Activated T-helper 17 cell treated with anti-CD3 and anti-CD28 coated beads, Interleukin-2, amount 50 U/mL, for 72 hours (primary cell): ENCODE measurements around the gene CAVIN3. TPM values are rescaled to one million over a fixed set of nuclear protein-coding genes. Genes with fewer than 3 reads are reported as not detected.
A peak's percentile ranks its signal among the peaks of the same experiment; 100 is the strongest.

Experiments used
- ATAC-seq: fragments of 150-1000 bp; cut with Tn5 transposase; replicated peaks from 2 replicates; pipeline ENCODE4 v1.10.0; 2021; ENCODE audit warnings: mild to moderate bottlenecking, moderate library complexity
- H3K27ac Mint-ChIP-seq: one replicate; pipeline ENCODE4 v1.8.0; 2022; ENCODE audit warnings: mixed read lengths
- H3K27me3 Mint-ChIP-seq: one replicate; pipeline ENCODE4 v1.8.0; 2022; ENCODE audit warnings: mixed read lengths
- H3K36me3 Mint-ChIP-seq: one replicate; pipeline ENCODE4 v1.8.0; 2022; ENCODE audit warnings: low read depth, mild to moderate bottlenecking, mixed read lengths
- H3K4me1 Mint-ChIP-seq: one replicate; pipeline ENCODE4 v1.8.0; 2022; ENCODE audit warnings: mixed read lengths
- H3K4me3 Mint-ChIP-seq: one replicate; pipeline ENCODE4 v1.8.0; 2022; ENCODE audit warnings: mild to moderate bottlenecking, mixed read lengths
- H3K9me3 Mint-ChIP-seq: one replicate; pipeline ENCODE4 v1.8.0; 2022; ENCODE audit warnings: mixed read lengths
- total RNA-seq, 2 donors: library from RNA; stranded (reverse); gene quantifications; one replicate each; pipeline ENCODE4 v1.2.3, GENCODE V29; 2022

Gene CAVIN3
- total RNA-seq = 10 to 100 TPM in 1 of 2 donors, 1 to 10 TPM in 1; 7.6 to 37.2 TPM

- Mint-ChIP-seq H3K4me1 (peaks cover 24% of the 10 kb centered on the region), H3K36me3 (peaks cover 22% of the 10 kb centered on the region), H3K4me3 (peak within 1 kb of the TSS; percentile 91), H3K27ac (peak within 1 kb of the TSS; percentile 99), H3K27me3 (peaks cover 42% of the 10 kb centered on the region), H3K9me3 (no peaks in the 10 kb centered on the region)
- peak; percentile 73 for ATAC-seq
Observed at GRCh38 chr11:6320411-6321155, at the start of gene CAVIN3. Gene CAVIN3, minus strand, starts transcription at chr11:6320501. Its CDS starts 25 bp downstream, at chr11:6320476.

GRCh38 chr11:6365659-6366058, 45.4 kb upstream of the CAVIN3 start:
- Mint-ChIP-seq H3K36me3 (no peaks in the 10 kb centered on the region), H3K27ac (no peak overlapping the region), H3K9me3 (no peaks in the 10 kb centered on the region), H3K4me1 (peaks cover 5% of the 10 kb centered on the region), H3K4me3 (no peak overlapping the region), H3K27me3 (no peaks in the 10 kb centered on the region)
- no peak for ATAC-seq

GRCh38 chr11:6362873-6363678, 42.8 kb upstream of the CAVIN3 start:
- Mint-ChIP-seq H3K4me1 (peaks cover 5% of the 10 kb centered on the region), H3K4me3 (no peak overlapping the region)

GRCh38 chr11:6362185-6362872, 42.0 kb upstream of the CAVIN3 start:
- no peak for ATAC-seq
- Mint-ChIP-seq H3K4me1 (peaks cover 6% of the 10 kb centered on the region), H3K27me3 (no peaks in the 10 kb centered on the region), H3K9me3 (no peaks in the 10 kb centered on the region), H3K36me3 (no peaks in the 10 kb centered on the region), H3K4me3 (no peak overlapping the region), H3K27ac (no peak overlapping the region)

More at GRCh38 chr11:6362873-6363678, 42.8 kb upstream of the CAVIN3 start:
- Mint-ChIP-seq H3K27ac (no peak overlapping the region), H3K36me3 (no peaks in the 10 kb centered on the region), H3K9me3 (no peaks in the 10 kb centered on the region), H3K27me3 (no peaks in the 10 kb centered on the region)
- peak; percentile 86 for ATAC-seq

DNA sequence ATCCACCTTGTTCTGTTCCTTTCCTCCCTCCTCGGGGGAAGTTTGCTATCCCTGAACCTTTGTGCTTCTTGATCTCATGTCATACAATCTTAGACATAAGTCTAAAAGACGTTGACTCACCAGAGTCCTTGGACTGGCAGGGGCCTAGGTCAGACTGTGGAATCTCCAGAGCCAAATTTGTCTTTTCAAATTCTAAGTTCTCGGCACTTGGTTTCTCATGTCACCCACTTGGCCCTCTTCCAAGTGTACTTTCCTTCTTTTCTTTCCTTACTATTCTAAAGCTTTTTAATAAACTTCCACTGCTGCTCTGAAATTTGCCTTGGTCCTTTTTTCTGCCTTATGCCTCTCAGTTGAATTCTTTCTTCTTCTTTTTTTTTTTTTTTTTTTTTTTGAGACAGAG, 39.9 kb upstream of the CAVIN3 start:
- Mint-ChIP-seq H3K27me3 (no peaks in the 10 kb centered on the region), H3K27ac (no peak overlapping the region), H3K9me3 (no peaks in the 10 kb centered on the region), H3K4me1 (peaks cover 15% of the 10 kb centered on the region), H3K4me3 (no peak overlapping the region), H3K36me3 (no peaks in the 10 kb centered on the region)
- ATAC-seq = no peak

GRCh38 chr11:6357222-6357621, 36.9 kb upstream of the CAVIN3 start:
- peak; percentile 93 for ATAC-seq
- Mint-ChIP-seq H3K27ac (peak overlapping the region; percentile 39), H3K9me3 (no peaks in the 10 kb centered on the region), H3K4me1 (peaks cover 21% of the 10 kb centered on the region), H3K27me3 (no peaks in the 10 kb centered on the region), H3K36me3 (no peaks in the 10 kb centered on the region), H3K4me3 (peak overlapping the region; percentile 48)

- peak overlapping the region; percentile 39 for H3K27ac Mint-ChIP-seq
Observed at GRCh38 chr11:6356503-6357055, 36.3 kb upstream of the CAVIN3 start.

DNA sequence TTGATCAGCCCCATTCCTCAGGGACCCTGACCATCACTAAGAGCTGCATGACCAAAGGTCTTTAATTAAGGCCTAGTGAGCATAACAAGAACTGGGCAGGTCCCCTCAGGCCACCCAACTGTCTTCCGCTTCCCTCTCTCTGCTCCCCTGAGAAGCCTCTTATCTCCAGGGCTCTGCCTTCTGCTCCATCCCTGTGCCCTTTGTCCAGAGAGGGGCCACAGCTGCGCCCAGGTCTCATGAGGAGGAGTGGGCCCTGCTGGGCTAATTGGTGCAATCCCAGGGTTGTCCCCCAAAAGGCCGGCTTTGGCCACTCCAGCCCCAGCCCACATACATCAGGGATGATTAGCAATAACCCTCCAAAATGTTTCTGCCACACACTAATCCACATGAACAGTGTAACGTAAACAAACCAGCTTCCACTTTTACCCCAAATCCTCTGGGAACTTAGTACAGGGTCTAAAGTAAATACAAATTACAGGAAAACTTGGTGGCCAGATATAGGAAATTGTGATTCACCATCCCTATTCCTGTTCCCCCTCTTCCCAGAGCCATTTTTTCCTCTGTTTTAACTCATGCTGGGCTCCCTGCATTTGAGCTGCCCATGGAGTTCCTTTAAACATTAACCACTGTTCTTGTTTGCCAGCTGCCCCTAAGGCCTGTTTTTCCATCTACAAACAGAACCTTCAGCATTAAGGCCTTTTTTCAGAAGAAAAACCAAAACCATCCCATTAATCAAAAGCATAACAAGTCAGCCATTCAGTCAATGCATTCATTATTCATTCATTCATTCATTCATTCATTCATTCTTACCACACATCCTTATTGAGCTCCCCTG, 34.6 kb upstream of the CAVIN3 start:
- no peaks in the 10 kb centered on the region for H3K27me3 Mint-ChIP-seq
- peak overlapping the region; percentile 51 for H3K27ac Mint-ChIP-seq
- H3K4me3 Mint-ChIP-seq = no peak overlapping the region
- no peaks in the 10 kb centered on the region for H3K36me3 Mint-ChIP-seq
- H3K9me3 Mint-ChIP-seq = no peaks in the 10 kb centered on the region
- no peak for ATAC-seq
- peaks cover 27% of the 10 kb centered on the region for H3K4me1 Mint-ChIP-seq

More at GRCh38 chr11:6356503-6357055, 36.3 kb upstream of the CAVIN3 start:
- ATAC-seq = no peak
- peak overlapping the region; percentile 48 for H3K4me3 Mint-ChIP-seq
- H3K4me1 Mint-ChIP-seq = peaks cover 27% of the 10 kb centered on the region
- no peaks in the 10 kb centered on the region for H3K9me3 Mint-ChIP-seq
- no peaks in the 10 kb centered on the region for H3K27me3 Mint-ChIP-seq
- no peaks in the 10 kb centered on the region for H3K36me3 Mint-ChIP-seq

GRCh38 chr11:6353367-6353987, 33.2 kb upstream of the CAVIN3 start:
- ATAC-seq = no peak
- no peaks in the 10 kb centered on the region for H3K9me3 Mint-ChIP-seq
- H3K27ac Mint-ChIP-seq = peak overlapping the region; percentile 51
- H3K4me3 Mint-ChIP-seq = peak overlapping the region; percentile 23
- no peaks in the 10 kb centered on the region for H3K36me3 Mint-ChIP-seq
- H3K4me1 Mint-ChIP-seq = peaks cover 27% of the 10 kb centered on the region
- no peaks in the 10 kb centered on the region for H3K27me3 Mint-ChIP-seq

DNA sequence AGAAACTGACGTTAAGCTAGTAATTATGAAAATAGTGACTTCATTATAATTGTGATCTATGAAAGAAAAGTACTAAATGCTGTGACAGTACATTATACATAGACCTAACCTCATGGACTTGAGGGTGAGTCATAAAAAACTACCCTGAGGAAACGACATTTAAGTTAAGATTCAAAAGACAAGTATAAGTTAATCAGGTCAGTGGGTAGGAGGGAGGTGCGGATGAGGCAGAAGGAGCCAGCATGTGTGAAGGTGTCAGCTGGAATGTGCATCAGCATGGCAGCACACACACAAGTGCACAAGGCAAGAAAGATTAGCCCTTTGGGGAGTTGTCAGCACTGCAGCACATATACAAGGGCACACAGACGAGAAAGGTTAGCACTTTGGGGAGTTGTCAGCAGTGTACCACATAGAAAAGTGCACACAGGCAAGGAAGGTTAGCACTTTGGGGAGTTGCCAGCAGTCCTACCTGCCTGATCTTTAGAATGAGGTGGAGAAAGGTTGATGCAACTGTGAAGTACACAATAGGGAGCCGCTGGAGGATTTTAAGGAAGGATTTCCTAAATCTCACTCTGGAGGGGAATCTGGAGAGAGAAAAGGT, 31.6 kb upstream of the CAVIN3 start:
- peaks cover 22% of the 10 kb centered on the region for H3K4me1 Mint-ChIP-seq

GRCh38 chr11:6350486-6350885, 30.2 kb upstream of the CAVIN3 start:
- no peak for ATAC-seq
- Mint-ChIP-seq H3K4me3 (no peak overlapping the region), H3K9me3 (no peaks in the 10 kb centered on the region), H3K4me1 (peaks cover 17% of the 10 kb centered on the region), H3K36me3 (no peaks in the 10 kb centered on the region), H3K27me3 (no peaks in the 10 kb centered on the region), H3K27ac (peak overlapping the region; percentile 61)

More for the DNA sequence above, 31.6 kb upstream of the CAVIN3 start:
- peak overlapping the region; percentile 61 for H3K27ac Mint-ChIP-seq
- peak; percentile 97 for ATAC-seq
- peak overlapping the region; percentile 55 for H3K4me3 Mint-ChIP-seq
- H3K27me3 Mint-ChIP-seq = no peaks in the 10 kb centered on the region
- H3K36me3 Mint-ChIP-seq = no peaks in the 10 kb centered on the region
- no peaks in the 10 kb centered on the region for H3K9me3 Mint-ChIP-seq

- no peaks in the 10 kb centered on the region for H3K27me3 Mint-ChIP-seq
- peaks cover 17% of the 10 kb centered on the region for H3K4me1 Mint-ChIP-seq
- ATAC-seq = no peak
- no peaks in the 10 kb centered on the region for H3K36me3 Mint-ChIP-seq
- no peaks in the 10 kb centered on the region for H3K9me3 Mint-ChIP-seq
- no peak overlapping the region for H3K27ac Mint-ChIP-seq
- H3K4me3 Mint-ChIP-seq = no peak overlapping the region
Observed at GRCh38 chr11:6350043-6350442, 29.7 kb upstream of the CAVIN3 start.

- H3K9me3 Mint-ChIP-seq = no peaks in the 10 kb centered on the region
- H3K27me3 Mint-ChIP-seq = no peaks in the 10 kb centered on the region
- no peak overlapping the region for H3K27ac Mint-ChIP-seq
- no peaks in the 10 kb centered on the region for H3K4me1 Mint-ChIP-seq
- no peak overlapping the region for H3K4me3 Mint-ChIP-seq
- no peaks in the 10 kb centered on the region for H3K36me3 Mint-ChIP-seq
- ATAC-seq = no peak
Observed at GRCh38 chr11:6345366-6345765, 25.1 kb upstream of the CAVIN3 start.
